ENCODE results near the gene TYW1. TPM values are rescaled to one million over a fixed set of nuclear protein-coding genes. Genes with fewer than 3 reads are reported as not detected.
"Not testable (repeated sequence)": the region's sequence is repeated elsewhere in the genome, so short reads cannot be mapped to it uniquely, and the experiment has no call there.

Gene TYW1, protein sequence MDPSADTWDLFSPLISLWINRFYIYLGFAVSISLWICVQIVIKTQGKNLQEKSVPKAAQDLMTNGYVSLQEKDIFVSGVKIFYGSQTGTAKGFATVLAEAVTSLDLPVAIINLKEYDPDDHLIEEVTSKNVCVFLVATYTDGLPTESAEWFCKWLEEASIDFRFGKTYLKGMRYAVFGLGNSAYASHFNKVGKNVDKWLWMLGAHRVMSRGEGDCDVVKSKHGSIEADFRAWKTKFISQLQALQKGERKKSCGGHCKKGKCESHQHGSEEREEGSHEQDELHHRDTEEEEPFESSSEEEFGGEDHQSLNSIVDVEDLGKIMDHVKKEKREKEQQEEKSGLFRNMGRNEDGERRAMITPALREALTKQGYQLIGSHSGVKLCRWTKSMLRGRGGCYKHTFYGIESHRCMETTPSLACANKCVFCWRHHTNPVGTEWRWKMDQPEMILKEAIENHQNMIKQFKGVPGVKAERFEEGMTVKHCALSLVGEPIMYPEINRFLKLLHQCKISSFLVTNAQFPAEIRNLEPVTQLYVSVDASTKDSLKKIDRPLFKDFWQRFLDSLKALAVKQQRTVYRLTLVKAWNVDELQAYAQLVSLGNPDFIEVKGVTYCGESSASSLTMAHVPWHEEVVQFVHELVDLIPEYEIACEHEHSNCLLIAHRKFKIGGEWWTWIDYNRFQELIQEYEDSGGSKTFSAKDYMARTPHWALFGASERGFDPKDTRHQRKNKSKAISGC
- total RNA-seq (10 to 100 TPM; 11.1 to 15.9 TPM), polyA plus RNA-seq (1 to 10 TPM; 3.9 to 8.9 TPM)
- long read RNA-seq, donor 1, transcript TYW1-201 (16 exons, 3,348 nt) = major isoform, 6 of 29 reads
- long read RNA-seq, donor 1, partial matches to known transcripts = 15 of 29 reads
- long read RNA-seq, donor 1, other reads (novel, unspliced or antisense) = 7 of 29 reads
- long read RNA-seq, donor 2, partial matches to known transcripts = 2 of 12 reads
- long read RNA-seq, donor 2, other reads (novel, unspliced or antisense) = 8 of 12 reads

GRCh38 chr7:66996444-66997191 lies at the start of gene TYW1:
TYW1 (plus strand) TSS chr7:66996833; CDS start chr7:66996979, 146 bp downstream.
- intact Hi-C loops (cut with DNase I) = loop anchor here in 1 of 2 donors (10.0 kb wide), 2 partner anchors 342 to 402 kb away; no protein-coding TSS in a partner anchor
- H3K4me3 ChIP-seq (ENCODE audit: low read length in 2 of 2) = peak within 1 kb of the TSS; percentile 69 to 75
- H3K27ac ChIP-seq (ENCODE audit: low read depth in 1 of 2, low read length in 2 of 2) = peak within 1 kb of the TSS; percentile 19 to 70
- H3K27me3 ChIP-seq (ENCODE audit: control insufficient read depth in 1 of 2, insufficient read depth in 2 of 2, low read length in 1 of 2); H3K4me1 ChIP-seq (ENCODE audit: control insufficient read depth in 1 of 2, insufficient read depth in 2 of 2, low read length in 2 of 2); H3K36me3 ChIP-seq (ENCODE audit: control insufficient read depth in 1 of 2, insufficient read depth in 2 of 2, low read length in 1 of 2); H3K9me3 ChIP-seq (ENCODE audit: control insufficient read depth, low read length): not testable (repeated sequence)
- ATAC-seq (ENCODE audit: low FRiP score) (peak; percentile 95), DNase-seq (peak; percentile 98 to 99)
- WGBS, 2 donors = 0% methylated on average over 35 to 44 of the region's 44 CpGs

DNA sequence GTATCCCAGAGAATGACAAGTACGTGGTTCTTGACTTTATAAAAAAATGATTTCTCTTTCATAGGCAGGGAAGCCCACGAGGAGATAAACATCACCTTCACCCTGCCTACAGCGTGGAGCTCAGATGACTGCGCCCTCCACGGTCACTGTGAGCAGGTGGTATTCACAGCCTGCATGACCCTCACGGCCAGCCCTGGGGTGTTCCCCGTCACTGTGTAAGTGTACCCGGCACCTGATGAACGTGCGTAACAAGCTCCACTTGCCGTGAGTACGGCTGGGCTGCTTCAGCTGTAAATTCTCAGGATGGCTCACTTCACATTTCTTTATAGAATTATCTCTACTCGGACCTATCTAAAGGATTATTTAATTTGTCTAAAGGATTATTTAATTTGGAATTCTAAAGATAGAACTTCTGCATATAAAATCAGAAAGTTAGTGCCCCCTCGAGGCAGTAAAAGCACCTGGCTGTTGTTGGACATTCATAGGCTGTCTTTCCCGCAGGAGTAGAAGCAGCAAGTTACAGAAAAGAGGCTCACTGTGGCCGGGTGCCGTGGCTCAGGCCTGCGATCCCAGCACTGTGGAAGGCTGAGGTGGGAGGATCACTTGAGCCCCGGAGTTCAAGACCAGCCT lies 48.0 kb upstream of the TYW1 start:
- ATAC-seq (ENCODE audit: low FRiP score) (no peak), DNase-seq (no peak)
- Histone ChIP-seq H3K27ac (ENCODE audit: low read depth in 1 of 2, low read length in 2 of 2) (no peak overlapping the region), H3K9me3 (ENCODE audit: control insufficient read depth, low read length) (no peaks in the 10 kb centered on the region), H3K4me3 (ENCODE audit: low read length in 2 of 2) (no peak overlapping the region), H3K36me3 (ENCODE audit: control insufficient read depth in 1 of 2, insufficient read depth in 2 of 2, low read length in 1 of 2) (peaks cover 13 to 15% of the 10 kb centered on the region in 2 donors), H3K27me3 (ENCODE audit: control insufficient read depth in 1 of 2, insufficient read depth in 2 of 2, low read length in 1 of 2) (no peaks in the 10 kb centered on the region), H3K4me1 (ENCODE audit: control insufficient read depth in 1 of 2, insufficient read depth in 2 of 2, low read length in 2 of 2) (no peaks in the 10 kb centered on the region)
- WGBS, 2 donors = 90 to 91% methylated on average over 19 of the region's 19 CpGs
- intact Hi-C loops (cut with DNase I) = no loop called here

- H3K4me3 ChIP-seq (ENCODE audit: low read length in 2 of 2) = no peak overlapping the region
- no peak for ATAC-seq (ENCODE audit: low FRiP score)
- intact Hi-C loops (cut with DNase I) = no loop called here
- no peaks in the 10 kb centered on the region for H3K4me1 ChIP-seq (ENCODE audit: control insufficient read depth in 1 of 2, insufficient read depth in 2 of 2, low read length in 2 of 2)
- H3K27me3 ChIP-seq (ENCODE audit: control insufficient read depth in 1 of 2, insufficient read depth in 2 of 2, low read length in 1 of 2) = no peaks in the 10 kb centered on the region
- H3K36me3 ChIP-seq (ENCODE audit: control insufficient read depth in 1 of 2, insufficient read depth in 2 of 2, low read length in 1 of 2) = peaks cover 9 to 17% of the 10 kb centered on the region in 2 donors
- no peaks in the 10 kb centered on the region for H3K9me3 ChIP-seq (ENCODE audit: control insufficient read depth, low read length)
- 74 to 76% methylated on average over 3 of the region's 3 CpGs for WGBS, 2 donors
- DNase-seq = no peak
- no peak overlapping the region for H3K27ac ChIP-seq (ENCODE audit: low read depth in 1 of 2, low read length in 2 of 2)
These were observed 46.3 kb upstream of the TYW1 start for GRCh38 chr7:66950311-66950710.

DNA sequence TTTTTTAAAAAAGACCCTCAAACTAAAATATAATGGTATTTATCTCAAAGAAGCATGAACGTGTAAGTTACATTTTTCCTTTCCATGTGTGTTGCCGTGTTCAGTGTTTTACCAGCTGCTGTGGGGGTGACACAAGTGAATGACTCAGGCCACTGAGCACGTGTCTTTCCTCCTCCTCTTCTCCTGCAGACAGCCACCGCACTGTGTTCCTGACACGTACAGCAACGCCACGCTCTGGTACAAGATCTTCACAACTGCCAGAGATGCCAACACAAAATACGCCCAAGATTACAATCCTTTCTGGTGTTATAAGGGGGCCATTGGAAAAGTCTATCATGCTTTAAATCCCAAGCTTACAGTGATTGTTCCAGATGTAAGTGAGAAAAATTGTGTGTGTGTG lies 45.9 kb upstream of the TYW1 start:
- Histone ChIP-seq H3K4me1 (ENCODE audit: control insufficient read depth in 1 of 2, insufficient read depth in 2 of 2, low read length in 2 of 2) (no peaks in the 10 kb centered on the region), H3K36me3 (ENCODE audit: control insufficient read depth in 1 of 2, insufficient read depth in 2 of 2, low read length in 1 of 2) (peaks cover 11 to 18% of the 10 kb centered on the region in 2 donors), H3K27ac (ENCODE audit: low read depth in 1 of 2, low read length in 2 of 2) (no peak overlapping the region), H3K27me3 (ENCODE audit: control insufficient read depth in 1 of 2, insufficient read depth in 2 of 2, low read length in 1 of 2) (no peaks in the 10 kb centered on the region), H3K4me3 (ENCODE audit: low read length in 2 of 2) (no peak overlapping the region), H3K9me3 (ENCODE audit: control insufficient read depth, low read length) (no peaks in the 10 kb centered on the region)
- DNase-seq = peak in 1 of 2 donors; percentile 21
- WGBS, 2 donors = 87 to 88% methylated on average over 8 of the region's 8 CpGs
- intact Hi-C loops (cut with DNase I) = no loop called here
- ATAC-seq (ENCODE audit: low FRiP score) = no peak

DNA sequence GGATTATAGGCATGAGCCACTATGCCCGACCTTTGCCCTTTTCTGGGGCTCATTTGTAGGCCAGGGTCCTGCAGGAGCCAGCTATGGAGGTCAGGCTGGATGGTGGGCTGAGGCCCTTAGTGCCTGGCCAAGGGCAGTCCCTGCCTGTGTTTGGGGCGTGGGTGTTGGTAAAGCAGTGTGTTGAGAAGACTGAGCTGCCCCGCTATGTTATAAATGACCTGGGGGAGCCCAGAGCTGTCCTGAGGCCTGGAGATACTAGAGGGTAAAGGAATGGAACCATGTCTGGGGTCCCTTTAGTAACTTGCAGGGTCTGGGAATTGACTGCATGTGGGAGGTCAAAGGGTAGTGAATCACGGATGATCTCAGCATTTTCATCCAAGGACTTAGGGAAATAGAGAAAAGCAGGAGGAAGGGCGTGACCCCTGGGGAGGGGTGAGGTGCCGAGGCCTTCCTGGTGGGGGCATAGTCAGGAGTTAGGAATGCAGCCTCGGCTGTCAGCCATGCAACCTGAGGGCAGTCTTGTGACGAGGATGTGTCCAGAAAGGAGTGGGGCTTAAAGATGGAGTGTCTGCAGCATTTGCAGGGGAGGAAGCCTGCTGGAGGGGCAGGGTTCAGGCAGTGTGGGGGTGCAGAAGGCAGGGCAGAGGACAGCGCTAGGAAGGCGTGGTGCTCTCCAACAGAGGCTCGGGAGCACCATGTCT lies 44.1 kb upstream of the TYW1 start:
- Histone ChIP-seq H3K27me3 (ENCODE audit: control insufficient read depth in 1 of 2, insufficient read depth in 2 of 2, low read length in 1 of 2) (no peaks in the 10 kb centered on the region), H3K9me3 (ENCODE audit: control insufficient read depth, low read length) (no peaks in the 10 kb centered on the region), H3K27ac (ENCODE audit: low read depth in 1 of 2, low read length in 2 of 2) (no peak overlapping the region), H3K4me3 (ENCODE audit: low read length in 2 of 2) (no peak overlapping the region), H3K36me3 (ENCODE audit: control insufficient read depth in 1 of 2, insufficient read depth in 2 of 2, low read length in 1 of 2) (peaks cover 8 to 18% of the 10 kb centered on the region in 2 donors), H3K4me1 (ENCODE audit: control insufficient read depth in 1 of 2, insufficient read depth in 2 of 2, low read length in 2 of 2) (no peaks in the 10 kb centered on the region)
- WGBS, 2 donors = 74 to 76% methylated on average over 11 of the region's 11 CpGs
- ATAC-seq (ENCODE audit: low FRiP score) (no peak), DNase-seq (peak in 1 of 2 donors; percentile 45)
- intact Hi-C loops (cut with DNase I) = no loop called here

DNA sequence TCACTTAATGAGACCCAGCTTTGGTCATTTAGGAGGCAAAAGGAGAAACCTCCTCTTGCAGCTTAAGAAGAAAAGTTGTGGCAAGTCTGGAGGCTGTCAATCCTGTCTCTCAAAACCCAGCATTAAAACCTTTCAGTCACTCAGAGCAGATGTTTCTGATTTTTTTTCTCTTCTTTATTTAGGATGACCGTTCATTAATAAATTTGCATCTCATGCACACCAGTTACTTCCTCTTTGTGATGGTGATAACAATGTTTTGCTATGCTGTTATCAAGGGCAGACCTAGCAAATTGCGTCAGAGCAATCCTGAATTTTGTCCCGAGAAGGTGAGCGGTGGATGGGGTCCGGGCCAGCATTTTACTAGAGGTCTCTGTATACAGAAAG lies 43.6 kb upstream of the TYW1 start:
- H3K36me3 ChIP-seq (ENCODE audit: control insufficient read depth in 1 of 2, insufficient read depth in 2 of 2, low read length in 1 of 2) = peaks cover 8 to 18% of the 10 kb centered on the region in 2 donors
- no peak overlapping the region for H3K27ac ChIP-seq (ENCODE audit: low read depth in 1 of 2, low read length in 2 of 2)
- no peak overlapping the region for H3K4me3 ChIP-seq (ENCODE audit: low read length in 2 of 2)
- DNase-seq (no peak), ATAC-seq (ENCODE audit: low FRiP score) (no peak)
- no peaks in the 10 kb centered on the region for H3K9me3 ChIP-seq (ENCODE audit: control insufficient read depth, low read length)
- H3K4me1 ChIP-seq (ENCODE audit: control insufficient read depth in 1 of 2, insufficient read depth in 2 of 2, low read length in 2 of 2) = no peaks in the 10 kb centered on the region
- no peaks in the 10 kb centered on the region for H3K27me3 ChIP-seq (ENCODE audit: control insufficient read depth in 1 of 2, insufficient read depth in 2 of 2, low read length in 1 of 2)
- intact Hi-C loops (cut with DNase I) = no loop called here
- WGBS, 2 donors = 86 to 89% methylated on average over 5 of the region's 5 CpGs

GRCh38 chr7:66957595-66958290 lies 38.9 kb upstream of the TYW1 start:
- no peaks in the 10 kb centered on the region for H3K9me3 ChIP-seq (ENCODE audit: control insufficient read depth, low read length)
- H3K4me3 ChIP-seq (ENCODE audit: low read length in 2 of 2) = no peak overlapping the region
- ATAC-seq (ENCODE audit: low FRiP score) = no peak
- intact Hi-C loops (cut with DNase I) = no loop called here
- peaks cover 3 to 10% of the 10 kb centered on the region in 2 donors for H3K36me3 ChIP-seq (ENCODE audit: control insufficient read depth in 1 of 2, insufficient read depth in 2 of 2, low read length in 1 of 2)
- H3K27me3 ChIP-seq (ENCODE audit: control insufficient read depth in 1 of 2, insufficient read depth in 2 of 2, low read length in 1 of 2) = no peaks in the 10 kb centered on the region
- H3K4me1 ChIP-seq (ENCODE audit: control insufficient read depth in 1 of 2, insufficient read depth in 2 of 2, low read length in 2 of 2) = no peaks in the 10 kb centered on the region
- 25 to 31% methylated on average over 13 of the region's 13 CpGs for WGBS, 2 donors
- peak overlapping the region in 1 of 2 donors; percentile 80 for H3K27ac ChIP-seq (ENCODE audit: low read depth in 1 of 2, low read length in 2 of 2)
- DNase-seq = no peak
